GM23338 (cell line): ENCODE results near the gene PGAP6. TPM values are rescaled to one million over a fixed set of nuclear protein-coding genes. Genes with fewer than 3 reads are reported as not detected.

Experiments used
- ATAC-seq: fragments of 200-7000 bp; cut with Tn5 transposase; 3 replicates; pipeline ENCODE4 v1.9.1; 2020
- DNase-seq: peaks from one replicate; pipeline ENCODE4 v3.0.0-alpha.2; 2015; ENCODE audit warnings: low spot score
- H2AFZ ChIP-seq: fragments of 200-600 bp; sonication (generic); 2 replicates; pipeline ENCODE4 v1.8.0; 2016; ENCODE audit warnings: antibody characterized with exemption, mild to moderate bottlenecking, moderate library complexity
- H3F3A ChIP-seq: fragments of 200-600 bp; sonication (generic); replicated peaks from 2 replicates; pipeline ENCODE4 v1.8.0; 2017; ENCODE audit warnings: antibody characterized with exemption, mixed run types, low read depth
- H3K27ac ChIP-seq: fragments of 200-600 bp; sonication (generic); 2 replicates; pipeline ENCODE4 v1.6.1; 2016; ENCODE audit warnings: low read depth
- H3K27me3 ChIP-seq: fragments of 200-600 bp; sonication (generic); 2 replicates; pipeline ENCODE4 v1.8.0; 2016; ENCODE audit warnings: mild to moderate bottlenecking, mixed run types, moderate library complexity; ENCODE audit not compliant: insufficient read depth
- H3K36me3 ChIP-seq: fragments of 200-600 bp; sonication (generic); 2 replicates; pipeline ENCODE4 v1.8.0; 2016; ENCODE audit warnings: mild to moderate bottlenecking; ENCODE audit not compliant: insufficient read depth
- H3K4me1 ChIP-seq: fragments of 200-600 bp; sonication (generic); 2 replicates; pipeline ENCODE4 v1.8.0; 2016; ENCODE audit warnings: mild to moderate bottlenecking, moderate library complexity; ENCODE audit not compliant: insufficient read depth
- H3K4me2 ChIP-seq: fragments of 200-600 bp; sonication (generic); 2 replicates; pipeline ENCODE4 v1.7.1; 2017; ENCODE audit warnings: mixed run types
- H3K4me3 ChIP-seq: fragments of 200-600 bp; sonication (generic); 2 replicates; pipeline ENCODE4 v1.6.1; 2016; ENCODE audit warnings: mixed run types
- H3K79me2 ChIP-seq: fragments of 200-600 bp; sonication (generic); replicated peaks from 2 replicates; pipeline ENCODE4 v1.8.0; 2017; ENCODE audit warnings: mild to moderate bottlenecking; ENCODE audit not compliant: insufficient read depth
- H3K9me2 ChIP-seq: fragments of 200-600 bp; sonication (generic); 2 replicates; pipeline ENCODE4 v1.8.0; 2017; ENCODE audit not compliant: insufficient read depth
- H4K20me1 ChIP-seq: fragments of 200-600 bp; sonication (generic); replicated peaks from 2 replicates; pipeline ENCODE4 v1.8.0; 2017; ENCODE audit warnings: mild to moderate bottlenecking; ENCODE audit not compliant: insufficient read depth
- H3K27ac Mint-ChIP-seq: 2 replicates; pipeline ENCODE4 v1.8.0; 2020; ENCODE audit warnings: inconsistent platforms, mild to moderate bottlenecking, moderate library complexity, mixed read lengths
- H3K27me3 Mint-ChIP-seq: 3 replicates; pipeline ENCODE4 v1.8.0; 2022; ENCODE audit warnings: low read depth, mild to moderate bottlenecking, moderate library complexity, mixed read lengths, inconsistent platforms; ENCODE audit not compliant: insufficient read depth, poor library complexity
- H3K36me3 Mint-ChIP-seq: 3 replicates; pipeline ENCODE4 v1.8.0; 2021; ENCODE audit warnings: low read depth, mild to moderate bottlenecking, inconsistent platforms, moderate library complexity, mixed read lengths
- H3K4me1 Mint-ChIP-seq: 3 replicates; pipeline ENCODE4 v1.8.0; 2020; ENCODE audit warnings: mild to moderate bottlenecking, inconsistent platforms, mixed read lengths
- H3K4me3 Mint-ChIP-seq: 3 replicates; pipeline ENCODE4 v1.8.0; 2021; ENCODE audit warnings: moderate library complexity, mild to moderate bottlenecking, inconsistent platforms, mixed read lengths
- H3K9me3 Mint-ChIP-seq: 3 replicates; pipeline ENCODE4 v1.8.0; 2020; ENCODE audit warnings: moderate library complexity, mild to moderate bottlenecking, inconsistent platforms, mixed read lengths
- CREB1 ChIP-seq: fragments of 250-450 bp; sonication (Bioruptor Pico); IDR thresholded peaks from 2 replicates; pipeline ENCODE4 v1.5.0; 2020; ENCODE audit warnings: low read depth, mild to moderate bottlenecking, moderate library complexity
- CTCF ChIP-seq, 2 experiments: fragments of 200-600 bp in 1 of 2; sonication (generic) in 1 of 2; conservative IDR thresholded peaks; 2 replicates each; pipeline versions ENCODE4 v1.5.1 to v1.6.1; 2016 to 2017; ENCODE audit warnings: antibody characterized with exemption in 2 of 2, low read depth in 2 of 2, mild to moderate bottlenecking in 2 of 2, moderate library complexity in 1 of 2
- ETS1 ChIP-seq: IDR thresholded peaks from 2 replicates; pipeline ENCODE4 v1.6.1; 2016; ENCODE audit warnings: antibody characterized with exemption
- EZH2 ChIP-seq: fragments of 200-600 bp; sonication (generic); IDR thresholded peaks from one replicate; pipeline ENCODE4 v1.8.0; 2017; ENCODE audit warnings: antibody characterized with exemption, mild to moderate bottlenecking, low read depth; ENCODE audit not compliant: unreplicated experiment
- EZH2phosphoT487 ChIP-seq: fragments of 200-600 bp; sonication (generic); IDR thresholded peaks from one replicate; pipeline ENCODE4 v1.8.1; 2018; ENCODE audit warnings: antibody characterized with exemption; ENCODE audit not compliant: unreplicated experiment
- JUNB ChIP-seq: IDR thresholded peaks from one replicate; pipeline ENCODE4 v1.6.1; 2016; ENCODE audit warnings: antibody characterized with exemption; ENCODE audit not compliant: unreplicated experiment
- NANOG ChIP-seq: IDR thresholded peaks from 2 replicates; pipeline ENCODE4 v1.6.1; 2016; ENCODE audit warnings: antibody characterized with exemption, borderline replicate concordance
- POLR2AphosphoS5 ChIP-seq: IDR thresholded peaks from 2 replicates; pipeline ENCODE4 v1.6.1; 2016; ENCODE audit warnings: antibody characterized with exemption, low read depth
- STAT1 ChIP-seq: IDR thresholded peaks from one replicate; pipeline ENCODE4 v1.6.1; 2016; ENCODE audit warnings: antibody characterized with exemption; ENCODE audit not compliant: unreplicated experiment
- ZNF114 ChIP-seq: fragments of 250-450 bp; sonication (Bioruptor Pico); IDR thresholded peaks from 2 replicates; pipeline ENCODE4 v1.5.0; 2020; ENCODE audit warnings: mild to moderate bottlenecking, moderate library complexity
- ZNF331 ChIP-seq: fragments of 250-450 bp; sonication (Bioruptor Pico); IDR thresholded peaks from 2 replicates; pipeline ENCODE4 v1.5.0; 2020; ENCODE audit warnings: low read depth, mild to moderate bottlenecking, moderate library complexity
- polyA plus RNA-seq: library from polyadenylated mRNA; unstranded; fragments of >200 nt; fragmentation: Nextera tagmentation; extraction: Ambion mirVana; gene quantifications from 2 replicates; pipeline ENCODE4 v1.2.1, GENCODE V29; 2016
- total RNA-seq: library from RNA; depleted of rRNA; stranded (reverse); fragments of >200 nt; shearing (Covaris generic); gene quantifications from 2 replicates; pipeline ENCODE4 v1.2.3, GENCODE V29; 2014

The PGAP6 gene
- total and polyA plus RNA-seq, 2 experiments from 2014 or later: 25.1 to 112 TPM

- Histone ChIP-seq H3K27me3 (no peaks in the 10 kb centered on the region), H3K27ac (peak overlapping the region; percentile 76; the same call in 1 of the 2 replicates), H3K36me3 (peaks cover 4% of the 10 kb centered on the region; the same call in 1 of the 2 replicates), H3F3A (peaks cover 4% of the 10 kb centered on the region), H3K4me2 (peak overlapping the region; percentile 59), H3K9me2 (no peaks in the 10 kb centered on the region), H3K4me3 (peak overlapping the region; percentile 27; the same call in 1 of the 2 replicates), H4K20me1 (no peaks in the 10 kb centered on the region; the same call in none of the 2 replicates), H3K79me2 (no peaks in the 10 kb centered on the region; the same call in 1 of the 2 replicates), H2AFZ (no peak overlapping the region), H3K4me1 (peaks cover 4% of the 10 kb centered on the region; the same call in 1 of the 2 replicates)
- Mint-ChIP-seq H3K4me3 (peak overlapping the region; percentile 69), H3K4me1 (peaks cover 12% of the 10 kb centered on the region; the same call in 1 of the 3 replicates), H3K36me3 (peaks cover 22% of the 10 kb centered on the region), H3K27me3 (peaks cover 9% of the 10 kb centered on the region), H3K27ac (no peak overlapping the region), H3K9me3 (no peaks in the 10 kb centered on the region)
- peak; percentile 30 for DNase-seq
- ATAC-seq: peak; percentile 4
- no peak for TF ChIP-seq ZNF114 (CRISPR knock-in tag)
- TF ChIP-seq NANOG: no peak
- no peak for TF ChIP-seq CREB1 (CRISPR knock-in tag)
- TF ChIP-seq STAT1: no peak
- TF ChIP-seq POLR2AphosphoS5: no peak; the same call in 1 of the 2 replicates
- TF ChIP-seq ZNF331: no peak
- no peak for TF ChIP-seq CTCF (conservative IDR thresholded peaks at IDR 0.05; ENCODE audit: low read depth in 2 of 2)
- no peak for TF ChIP-seq EZH2phosphoT487
Measured at GRCh38 chr16:370979-371514, 10.7 kb downstream of the PGAP6 start.

GRCh38 chr16:370443-370842, 11.3 kb downstream of the PGAP6 start, which contains the start of gene MRPL28:
Gene MRPL28, minus strand, starts transcription at chr16:370538. Its CDS starts 320 bp downstream, at chr16:370218.
- Histone ChIP-seq H3K4me1 (peaks cover 4% of the 10 kb centered on the region; the same call in 1 of the 2 replicates), H3K9me2 (no peaks in the 10 kb centered on the region), H3K27ac (peak within 1 kb of the TSS; percentile 76; the same call in 1 of the 2 replicates), H3F3A (peaks cover 4% of the 10 kb centered on the region), H4K20me1 (no peaks in the 10 kb centered on the region; the same call in none of the 2 replicates), H3K4me3 (peak within 1 kb of the TSS; percentile 53), H3K4me2 (peak within 1 kb of the TSS; percentile 84), H3K27me3 (no peaks in the 10 kb centered on the region), H2AFZ (no peak within 1 kb of the TSS), H3K36me3 (peaks cover 4% of the 10 kb centered on the region; the same call in 1 of the 2 replicates), H3K79me2 (no peaks in the 10 kb centered on the region; the same call in 1 of the 2 replicates)
- Mint-ChIP-seq H3K27me3 (peaks cover 13% of the 10 kb centered on the region), H3K4me1 (peaks cover 12% of the 10 kb centered on the region; the same call in 1 of the 3 replicates), H3K36me3 (peaks cover 20% of the 10 kb centered on the region), H3K4me3 (peak within 1 kb of the TSS; percentile 73), H3K27ac (peak within 1 kb of the TSS; percentile 85), H3K9me3 (no peaks in the 10 kb centered on the region)
- ATAC-seq: peak; percentile 89
- peak; percentile 98 for DNase-seq
- no peak for TF ChIP-seq CTCF (conservative IDR thresholded peaks at IDR 0.05; ENCODE audit: low read depth in 2 of 2)
- TF ChIP-seq ETS1: peak; percentile 40; the same call in 1 of the 2 replicates
- no peak for TF ChIP-seq EZH2
- peak; percentile 97 for TF ChIP-seq JUNB
- peak; percentile 87 for TF ChIP-seq POLR2AphosphoS5
- TF ChIP-seq CREB1 (CRISPR knock-in tag): peak; percentile 75
